H9 (cell line): Measurements from ENCODE around the gene PRAMEF13. TPM values are rescaled to one million over a fixed set of nuclear protein-coding genes. Genes with fewer than 3 reads are reported as not detected.
"Not testable (repeated sequence)": the region's sequence is repeated elsewhere in the genome, so short reads cannot be mapped to it uniquely, and the experiment has no call there.

Experiments
- DNase-seq: peaks from one replicate; pipeline ENCODE4 v3.0.0-alpha.2; 2017
- H2AFZ ChIP-seq: one replicate; pipeline ENCODE4 v1.6.1; 2013; ENCODE audit warnings: mild to moderate bottlenecking, low read length, control low read depth, moderate library complexity
- H2AK5ac ChIP-seq: 2 replicates; pipeline ENCODE4 v1.6.1; 2013; ENCODE audit warnings: low read length, control low read depth, mixed read lengths; ENCODE audit not compliant: insufficient read length
- H2BK120ac ChIP-seq: one replicate; pipeline ENCODE4 v1.6.1; 2013; ENCODE audit warnings: low read depth, mild to moderate bottlenecking, low read length, control low read depth, inconsistent platforms; ENCODE audit not compliant: poor library complexity, severe bottlenecking
- H2BK12ac ChIP-seq: 2 replicates; pipeline ENCODE4 v1.6.1; 2013; ENCODE audit warnings: low read length, control low read depth, mixed read lengths, low read depth; ENCODE audit not compliant: insufficient read length
- H2BK15ac ChIP-seq: 2 replicates; pipeline ENCODE4 v1.6.1; 2013; ENCODE audit warnings: low read depth, low read length, control low read depth
- H2BK20ac ChIP-seq: one replicate; pipeline ENCODE4 v1.6.1; 2013; ENCODE audit warnings: low read depth, mild to moderate bottlenecking, low read length, control low read depth, inconsistent platforms; ENCODE audit not compliant: poor library complexity, severe bottlenecking
- H2BK5ac ChIP-seq: 2 replicates; pipeline ENCODE4 v1.6.1; 2013; ENCODE audit warnings: low read length, control low read depth, mixed read lengths; ENCODE audit not compliant: insufficient read length
- H3K14ac ChIP-seq: 2 replicates; pipeline ENCODE4 v1.6.1; 2013; ENCODE audit warnings: low read length, control low read depth; ENCODE audit not compliant: insufficient read depth
- H3K18ac ChIP-seq: 2 replicates; pipeline ENCODE4 v1.6.1; 2013; ENCODE audit warnings: low read depth, mild to moderate bottlenecking, mixed read lengths, low read length, control low read depth; ENCODE audit not compliant: insufficient read length
- H3K23ac ChIP-seq: 2 replicates; pipeline ENCODE4 v1.6.1; 2013; ENCODE audit warnings: low read length, control low read depth, mixed read lengths, low read depth; ENCODE audit not compliant: insufficient read length
- H3K23me2 ChIP-seq: 2 replicates; pipeline ENCODE4 v1.6.1; 2013; ENCODE audit warnings: low read depth, mild to moderate bottlenecking, mixed read lengths, low read length, control low read depth; ENCODE audit not compliant: insufficient read length, poor library complexity, severe bottlenecking
- H3K27ac ChIP-seq: 2 replicates; pipeline ENCODE4 v1.5.1; 2013; ENCODE audit warnings: low read length, control low read depth, mixed read lengths, low read depth; ENCODE audit not compliant: insufficient read length
- H3K27me3 ChIP-seq: 2 replicates; pipeline ENCODE4 v1.6.1; 2013; ENCODE audit warnings: low read length, control low read depth, inconsistent platforms; ENCODE audit not compliant: insufficient read depth
- H3K4ac ChIP-seq: 2 replicates; pipeline ENCODE4 v1.6.1; 2013; ENCODE audit warnings: low read depth, mild to moderate bottlenecking, control low read depth, inconsistent platforms, low read length, moderate library complexity
- H3K4me1 ChIP-seq: 2 replicates; pipeline ENCODE4 v1.6.1; 2013; ENCODE audit warnings: low read length, control low read depth, inconsistent platforms; ENCODE audit not compliant: insufficient read depth
- H3K4me2 ChIP-seq: 2 replicates; pipeline ENCODE4 v1.6.1; 2013; ENCODE audit warnings: low read length, control low read depth, mixed read lengths; ENCODE audit not compliant: insufficient read length, insufficient read depth
- H3K56ac ChIP-seq: 2 replicates; pipeline ENCODE4 v1.6.1; 2013; ENCODE audit warnings: low read depth, mild to moderate bottlenecking, mixed read lengths, low read length, control low read depth; ENCODE audit not compliant: insufficient read length
- H3K79me1 ChIP-seq: 2 replicates; pipeline ENCODE4 v1.6.1; 2013; ENCODE audit warnings: low read depth, mild to moderate bottlenecking, moderate library complexity, low read length, control low read depth, inconsistent platforms; ENCODE audit not compliant: insufficient read depth, poor library complexity, severe bottlenecking
- H3K79me2 ChIP-seq: 2 replicates; pipeline ENCODE4 v1.6.1; 2013; ENCODE audit warnings: low read length, control low read depth, inconsistent platforms; ENCODE audit not compliant: insufficient read depth
- H3K9ac ChIP-seq: 2 replicates; pipeline ENCODE4 v1.6.1; 2013; ENCODE audit warnings: low read length, control low read depth, mixed read lengths; ENCODE audit not compliant: insufficient read length; ENCODE audit errors: extremely low read depth
- H3K9me3 ChIP-seq: one replicate; pipeline ENCODE4 v1.6.1; 2013; ENCODE audit warnings: low read depth, low read length, inconsistent platforms; ENCODE audit not compliant: control insufficient read depth
- H3T11ph ChIP-seq: one replicate; pipeline ENCODE4 v1.6.1; 2013; ENCODE audit warnings: mild to moderate bottlenecking, low read length, control low read depth, inconsistent platforms
- H4K20me1 ChIP-seq: one replicate; pipeline ENCODE4 v1.6.1; 2013; ENCODE audit not compliant: control insufficient read depth, insufficient read length, insufficient read depth
- H4K5ac ChIP-seq: 2 replicates; pipeline ENCODE4 v1.6.1; 2013; ENCODE audit warnings: low read depth, mild to moderate bottlenecking, mixed read lengths, low read length, control low read depth; ENCODE audit not compliant: insufficient read length
- H4K8ac ChIP-seq: replicated peaks from 2 replicates; pipeline ENCODE4 v1.6.1; 2013; ENCODE audit warnings: low read length, control low read depth, mixed read lengths, low read depth; ENCODE audit not compliant: insufficient read length
- H4K91ac ChIP-seq: 2 replicates; pipeline ENCODE4 v1.6.1; 2013; ENCODE audit warnings: low read depth, mild to moderate bottlenecking, moderate library complexity, mixed read lengths, low read length, control low read depth; ENCODE audit not compliant: insufficient read length
- H3K27ac Mint-ChIP-seq, 3 experiments: 2 replicates in 2 of 3; 3 replicates in 1 of 3; pipeline ENCODE4 v1.8.0; 2020 to 2021; ENCODE audit warnings: mixed read lengths in 3 of 3, mild to moderate bottlenecking in 1 of 3, moderate library complexity in 1 of 3
- H3K27me3 Mint-ChIP-seq: 2 replicates; pipeline ENCODE4 v1.8.0; 2021; ENCODE audit warnings: low read depth, mild to moderate bottlenecking, moderate library complexity, mixed read lengths
- H3K36me3 Mint-ChIP-seq, 3 experiments: 2 replicates in 2 of 3; 3 replicates in 1 of 3; pipeline ENCODE4 v1.8.0; 2020 to 2021; ENCODE audit warnings: low read depth in 3 of 3, mixed read lengths in 3 of 3; ENCODE audit not compliant: insufficient read depth in 1 of 3
- H3K4me1 Mint-ChIP-seq, 2 experiments: 2 replicates each; pipeline ENCODE4 v1.8.0; 2020; ENCODE audit warnings: mixed read lengths in 2 of 2
- H3K4me3 Mint-ChIP-seq, 2 experiments: 2 replicates in 1 of 2; 3 replicates in 1 of 2; pipeline ENCODE4 v1.8.0; 2020 to 2021; ENCODE audit warnings: mild to moderate bottlenecking in 2 of 2, mixed read lengths in 2 of 2, moderate library complexity in 1 of 2
- H3K9me3 Mint-ChIP-seq, 2 experiments: 2 replicates in 1 of 2; 3 replicates in 1 of 2; pipeline ENCODE4 v1.8.0; 2020; ENCODE audit warnings: mild to moderate bottlenecking in 2 of 2, mixed read lengths in 2 of 2, moderate library complexity in 1 of 2
- WGBS: extraction: QIAGEN DNeasy Blood & Tissue Kit; methylation state at CpG from one replicate; pipeline ENCODE4 v1.1.7; 2013; ENCODE audit warnings: missing lambda C conversion rate, low lambda C conversion rate, mixed read lengths; ENCODE audit not compliant: insufficient read length; ENCODE audit errors: extremely low coverage; 5-methylcytosine and 5-hydroxymethylcytosine counted together
- total RNA-seq: library from RNA; stranded (reverse); gene quantifications from 2 replicates; pipeline ENCODE4 v1.2.1, GENCODE V29; 2021

PRAMEF13 gene
- total RNA-seq, 1 experiment from 2014 or later = not detected

GRCh38 chr1:13219203-13219602 is 18.0 kb upstream of the PRAMEF13 start:
- H4K91ac ChIP-seq, H3K14ac ChIP-seq, H4K8ac ChIP-seq, H2BK15ac ChIP-seq, H3K27ac ChIP-seq, H3K27me3 Mint-ChIP-seq, H3K79me1 ChIP-seq, H3K18ac ChIP-seq, H2AK5ac ChIP-seq, H3K4me1 Mint-ChIP-seq, H3K23ac ChIP-seq, H3K56ac ChIP-seq, H3K4me2 ChIP-seq, H3T11ph ChIP-seq, H2BK20ac ChIP-seq, H3K4ac ChIP-seq, H3K36me3 Mint-ChIP-seq, H2BK5ac ChIP-seq, DNase-seq, H2AFZ ChIP-seq, H3K4me1 ChIP-seq, H2BK120ac ChIP-seq, H3K9me3 Mint-ChIP-seq, H2BK12ac ChIP-seq, H3K79me2 ChIP-seq, H3K9ac ChIP-seq, H3K9me3 ChIP-seq, H4K5ac ChIP-seq, H3K27ac Mint-ChIP-seq, H3K23me2 ChIP-seq, H4K20me1 ChIP-seq, H3K4me3 Mint-ChIP-seq, H3K27me3 ChIP-seq: not testable (repeated sequence)
- no CpG with 5 or more reads among the region's 3 CpGs for WGBS

- not testable (repeated sequence) for H3K4me1 ChIP-seq, H3K4me2 ChIP-seq, H3K27me3 ChIP-seq, H4K20me1 ChIP-seq, H3K36me3 Mint-ChIP-seq, H2BK120ac ChIP-seq, H3K79me2 ChIP-seq, H3K4me1 Mint-ChIP-seq, H3K14ac ChIP-seq, H2AFZ ChIP-seq, DNase-seq, H2BK15ac ChIP-seq, H3K4ac ChIP-seq, H3K79me1 ChIP-seq, H3K18ac ChIP-seq, H4K5ac ChIP-seq, H3T11ph ChIP-seq, H2BK5ac ChIP-seq, H3K9ac ChIP-seq, H3K27ac ChIP-seq, H2AK5ac ChIP-seq, H3K9me3 Mint-ChIP-seq, H2BK20ac ChIP-seq, H2BK12ac ChIP-seq, H3K56ac ChIP-seq, H3K27me3 Mint-ChIP-seq, H4K8ac ChIP-seq, H3K23me2 ChIP-seq, H3K4me3 Mint-ChIP-seq, H3K23ac ChIP-seq, H3K27ac Mint-ChIP-seq, H3K9me3 ChIP-seq, H4K91ac ChIP-seq
- no CpG with 5 or more reads among the region's 7 CpGs for WGBS
Observed at GRCh38 chr1:13216619-13217018, 15.4 kb upstream of the PRAMEF13 start.
